HCEC 1CT (cell line): Measurements from ENCODE around the gene DEDD2.

ENCODE experiments used
- DNase-seq: peaks from one replicate; pipeline ENCODE4 v3.0.0-alpha.2; 2017

The DEDD2 gene

GRCh38 chr19:42248270-42249148 lies 31.0 kb upstream of the DEDD2 start:
- DNase-seq = no peak

GRCh38 chr19:42247640-42248199 lies 30.2 kb upstream of the DEDD2 start:
- no peak for DNase-seq

DNA sequence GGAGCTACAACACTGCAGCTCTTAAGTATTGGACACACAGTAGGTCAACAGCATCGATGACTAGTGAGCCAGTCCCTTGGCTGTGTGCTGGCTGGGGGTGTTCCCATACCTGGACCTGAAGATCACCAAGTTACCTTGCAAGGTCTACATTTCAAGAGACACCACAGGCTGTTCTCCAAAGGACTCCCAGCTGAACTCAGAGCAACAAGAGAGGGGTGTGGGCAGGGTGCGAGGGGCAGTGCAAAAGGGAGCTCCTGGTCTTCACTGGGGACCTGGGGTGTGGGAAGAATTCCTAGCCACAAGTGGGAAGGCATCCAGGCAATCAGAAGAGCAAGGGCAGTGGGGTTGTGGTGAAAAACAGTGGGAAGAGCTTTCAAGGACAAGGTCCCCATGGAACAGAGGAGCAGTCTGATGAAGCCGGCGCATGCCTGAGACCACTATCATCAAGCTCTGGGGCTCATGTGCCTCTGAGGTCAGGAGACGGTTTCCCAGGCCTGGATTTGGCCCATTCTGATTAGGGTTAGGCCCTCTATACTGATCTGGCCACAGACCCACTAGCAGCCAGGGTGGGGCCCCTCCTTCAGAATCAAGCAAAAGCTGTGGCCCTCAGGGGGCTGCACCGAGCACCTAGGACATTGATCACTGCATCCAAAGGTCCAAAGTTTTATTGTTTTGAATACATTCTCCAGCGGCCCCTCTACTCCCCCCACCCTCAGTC lies 29.6 kb upstream of the DEDD2 start:
- DNase-seq = no peak

GRCh38 chr19:42246143-42246921 lies 28.9 kb upstream of the DEDD2 start:
- peak; percentile 69 for DNase-seq

DNA sequence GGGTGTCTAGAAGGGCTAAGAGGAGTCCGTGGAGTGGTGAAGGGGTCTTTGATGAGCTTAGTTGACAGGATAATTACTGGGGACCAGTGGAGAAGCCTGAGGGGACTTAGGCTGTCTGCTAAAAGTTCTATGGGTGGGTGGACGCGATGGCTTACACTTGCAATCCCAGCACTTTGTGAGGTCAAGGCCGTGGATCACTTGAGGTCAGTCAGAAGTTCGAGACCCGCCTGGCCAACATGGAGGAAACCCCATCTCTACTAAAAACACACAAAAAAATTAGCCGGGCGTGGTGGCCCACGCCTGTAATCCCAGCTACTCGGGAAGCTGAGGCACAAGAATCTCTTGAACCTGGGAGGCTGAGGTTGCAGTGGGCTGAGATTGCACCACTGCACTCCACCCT lies 27.8 kb upstream of the DEDD2 start:
- no peak for DNase-seq

DNA sequence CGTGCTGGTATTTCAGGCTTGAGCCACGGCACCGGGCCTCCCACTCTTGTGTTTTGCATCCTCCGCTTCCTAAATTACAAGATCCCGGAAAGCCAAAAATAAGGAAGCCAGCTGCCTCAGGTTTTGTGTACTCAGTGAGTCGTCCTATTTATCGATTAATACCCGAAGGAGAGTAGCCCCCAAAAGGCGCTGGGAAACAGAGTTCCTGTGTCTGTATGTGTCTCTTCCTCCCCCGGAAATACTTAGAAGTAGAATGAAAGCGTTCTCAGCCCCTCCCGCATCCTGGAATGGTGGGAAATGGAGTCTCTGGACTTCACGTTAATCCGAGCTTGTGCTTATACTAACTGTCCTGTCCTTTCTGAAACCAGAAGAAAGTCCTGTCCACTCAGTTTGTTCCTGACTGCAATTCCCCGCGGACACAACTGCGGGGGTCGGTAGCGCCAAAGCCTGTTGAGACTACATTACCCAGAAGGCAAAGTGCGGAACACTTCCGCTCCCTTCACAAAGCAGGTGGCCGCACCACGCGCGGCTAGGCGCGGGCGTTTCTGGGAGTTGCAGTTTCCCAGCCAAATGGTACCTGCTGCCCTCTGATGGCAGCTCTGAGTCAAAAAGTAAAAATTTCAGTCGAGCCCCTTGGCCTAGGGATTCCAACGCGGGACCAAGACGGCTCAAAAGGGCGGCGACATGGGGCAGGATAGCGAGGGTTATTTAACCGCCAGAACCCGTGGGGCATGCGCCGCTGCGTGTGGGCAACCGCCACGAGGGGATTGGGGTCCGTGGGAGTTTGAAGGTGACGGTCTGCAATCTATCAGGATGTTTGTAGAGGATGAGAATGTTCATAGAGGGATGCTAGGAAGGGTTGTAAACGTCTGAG lies 27.1 kb upstream of the DEDD2 start:
- DNase-seq = peak; percentile 93

DNA sequence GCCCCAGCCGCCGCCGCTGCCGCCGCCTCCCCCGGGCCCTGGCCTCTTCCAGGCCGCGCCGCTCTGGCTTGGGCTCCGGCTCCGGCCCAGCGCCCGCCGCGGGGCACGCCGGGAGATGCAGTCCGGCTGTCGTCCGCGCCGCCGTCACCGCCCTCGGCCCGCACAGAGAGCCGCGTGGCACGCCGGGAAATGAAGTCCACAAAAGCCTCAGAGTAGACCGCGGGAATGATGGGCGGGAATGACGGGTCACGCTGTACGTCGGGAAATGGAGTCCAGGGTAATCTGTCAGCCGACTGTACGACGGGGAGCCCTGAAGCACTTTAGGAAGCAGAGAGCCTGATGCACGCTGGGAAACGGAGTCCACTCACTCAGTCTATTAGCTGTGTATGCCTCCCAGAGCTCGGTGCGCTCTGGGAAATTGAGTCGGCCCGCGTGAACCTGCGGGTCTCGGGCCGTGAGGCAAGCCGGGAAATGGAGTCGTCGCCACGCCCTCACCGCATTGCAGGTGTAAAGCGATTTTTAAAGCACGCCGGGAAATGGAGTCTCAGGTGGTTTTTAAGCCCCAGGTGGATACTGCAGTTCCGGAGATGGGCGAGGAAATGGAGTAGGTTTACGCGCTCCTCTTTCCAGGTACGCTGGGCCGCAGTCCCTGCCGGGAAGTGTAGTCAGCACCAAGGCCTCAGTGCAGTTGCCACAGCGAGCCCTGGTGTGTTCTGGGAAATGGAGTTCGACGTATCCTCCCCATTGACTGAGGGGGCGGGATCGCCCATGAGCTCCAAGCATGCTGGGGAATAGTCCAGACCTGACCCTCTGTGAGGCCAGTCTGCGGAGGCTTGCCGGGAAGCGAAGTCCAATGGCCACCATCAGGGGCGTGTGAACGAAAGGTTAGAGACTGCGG lies 25.3 kb upstream of the DEDD2 start, which contains the start of gene GSK3A:
TSS of gene GSK3A (minus strand) at position 91 of the 898 bp plus-strand sequence. CDS start 137 bp downstream, outside the sequence.
- peak; percentile 99 for DNase-seq

DNA sequence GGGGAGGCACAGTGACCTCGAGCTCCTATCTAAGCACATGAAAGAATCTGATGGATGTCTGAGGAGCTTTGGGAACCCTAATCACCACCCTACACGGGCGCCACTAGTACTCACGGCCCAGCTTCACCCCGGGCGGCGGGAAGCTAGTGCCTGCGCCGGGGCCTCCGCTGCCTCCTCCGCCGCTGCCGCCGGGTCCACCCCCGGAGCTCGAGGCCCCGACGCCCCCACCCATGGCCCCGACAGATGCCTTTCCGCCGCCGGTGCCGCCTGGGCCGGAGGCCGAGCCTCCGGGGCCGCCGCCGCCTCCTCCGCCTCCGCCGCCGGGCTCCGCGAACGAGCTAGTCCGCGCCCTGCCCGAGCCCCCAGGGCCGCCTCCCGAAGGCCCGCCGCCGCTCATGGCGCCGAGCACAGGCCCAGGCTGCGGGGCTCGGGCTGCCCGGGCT lies 24.6 kb upstream of the DEDD2 start:
- no peak for DNase-seq

DNA sequence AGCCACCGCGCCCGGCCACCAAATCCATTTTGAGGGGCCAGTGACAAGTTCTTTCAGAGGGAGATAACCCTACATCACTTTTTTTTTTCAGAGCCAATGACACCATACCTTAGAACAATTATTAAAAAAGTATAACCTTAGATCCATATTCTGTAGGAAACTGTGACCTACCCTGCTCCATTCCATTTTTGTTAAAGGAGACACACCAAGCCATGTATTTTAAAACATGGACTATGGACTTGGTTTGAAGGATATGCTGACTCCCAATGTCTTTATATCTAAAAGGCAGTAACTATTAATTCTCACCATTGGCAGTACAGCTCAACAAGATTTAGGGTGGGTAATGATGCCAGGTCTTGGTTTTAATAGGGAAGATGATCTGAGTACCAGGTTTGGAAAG lies 23.8 kb upstream of the DEDD2 start:
- DNase-seq = no peak

DNA sequence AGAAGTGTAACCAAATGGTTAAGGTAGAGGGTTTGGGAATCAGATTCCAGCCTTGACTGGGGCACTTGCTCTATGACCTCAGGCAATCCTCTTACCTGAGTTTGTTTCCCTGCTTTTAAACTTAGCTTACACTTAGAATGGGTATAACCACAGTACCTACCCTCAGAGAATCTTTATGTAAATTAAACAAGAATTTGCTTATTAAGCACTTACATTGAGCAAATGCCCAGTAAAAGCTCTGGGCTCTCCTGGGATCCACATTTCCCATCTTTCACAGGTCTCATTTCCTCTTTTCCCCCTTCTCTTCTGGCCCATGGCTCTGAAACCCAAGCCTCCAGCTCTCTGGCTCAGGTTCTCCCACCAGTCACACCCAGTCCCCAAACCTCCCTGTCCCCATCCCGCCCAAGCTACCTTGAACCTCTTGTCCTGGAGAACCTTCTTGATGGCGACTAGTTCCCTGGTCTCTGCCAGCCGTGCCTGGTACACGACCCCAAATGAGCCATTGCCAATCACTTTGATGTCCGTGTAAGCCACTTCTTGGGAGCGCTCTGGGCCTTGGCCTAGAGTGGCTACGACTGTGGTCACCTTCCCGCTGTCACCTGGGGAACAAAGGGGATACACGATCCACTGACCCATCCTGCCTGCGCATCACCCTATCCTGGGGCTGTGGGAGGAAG lies 22.2 kb upstream of the DEDD2 start:
- DNase-seq = no peak

DNA sequence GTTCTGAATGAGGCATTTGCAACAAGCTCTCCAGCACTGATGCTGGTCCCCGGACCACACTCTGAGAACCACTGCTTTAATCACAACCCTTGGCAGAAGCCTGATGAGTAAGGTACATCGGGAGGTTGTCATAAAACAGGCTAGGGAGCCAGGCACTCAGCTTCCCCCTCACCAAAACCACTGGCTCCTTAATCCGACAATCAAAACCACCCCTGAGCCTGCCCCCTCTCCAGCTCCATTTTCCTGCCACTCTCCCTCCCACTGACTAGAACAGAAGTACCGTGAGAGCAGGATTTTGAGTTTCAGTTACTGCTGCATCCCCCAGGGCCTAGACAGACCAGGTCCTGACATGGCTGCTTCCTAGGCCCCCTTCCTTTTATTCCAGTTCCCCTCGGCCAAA lies 17.7 kb upstream of the DEDD2 start:
- no peak for DNase-seq

DNA sequence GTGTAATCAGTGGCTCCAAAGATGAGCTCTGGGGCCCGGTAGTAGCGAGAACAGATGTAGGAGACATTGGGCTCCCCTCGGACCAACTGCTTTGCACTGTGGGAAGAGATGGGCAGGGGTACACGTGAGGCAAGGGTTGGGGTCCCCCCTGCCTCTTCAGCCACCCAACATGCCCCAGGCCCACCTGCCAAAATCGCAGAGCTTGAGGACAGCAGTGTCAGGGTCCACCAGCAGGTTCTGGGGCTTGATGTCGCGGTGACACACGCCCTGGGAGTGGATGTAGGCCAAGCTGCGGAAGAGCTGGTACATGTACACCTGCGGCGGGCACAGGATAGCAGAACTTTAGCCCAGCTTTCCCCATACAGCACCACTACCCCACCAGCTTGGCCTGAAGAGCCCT lies 16.9 kb upstream of the DEDD2 start:
- no peak for DNase-seq

- DNase-seq = no peak
Observed at GRCh38 chr19:42233678-42234292, 16.3 kb upstream of the DEDD2 start.

- DNase-seq = no peak
Observed at GRCh38 chr19:42233106-42233505, 15.6 kb upstream of the DEDD2 start.

DNA sequence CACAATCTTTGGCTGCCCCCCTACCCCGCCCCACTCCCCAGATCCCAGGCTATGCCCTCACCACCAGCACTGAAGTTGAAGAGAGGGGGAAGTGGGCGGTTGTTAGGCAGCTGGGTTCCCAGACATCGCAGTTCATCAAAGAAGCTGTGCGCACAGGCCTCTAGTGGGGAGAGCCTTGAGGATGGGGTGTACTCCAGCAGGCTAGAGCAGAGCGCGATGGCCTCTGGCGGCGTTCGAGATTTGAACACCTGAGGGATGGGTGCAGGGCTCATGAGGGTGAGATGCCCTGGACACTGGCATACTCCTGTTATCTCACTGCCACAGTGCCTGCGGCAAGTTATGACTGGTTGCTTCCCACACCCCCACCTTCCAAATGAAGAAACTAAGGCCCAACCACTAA lies 15.0 kb upstream of the DEDD2 start:
- DNase-seq = no peak

DNA sequence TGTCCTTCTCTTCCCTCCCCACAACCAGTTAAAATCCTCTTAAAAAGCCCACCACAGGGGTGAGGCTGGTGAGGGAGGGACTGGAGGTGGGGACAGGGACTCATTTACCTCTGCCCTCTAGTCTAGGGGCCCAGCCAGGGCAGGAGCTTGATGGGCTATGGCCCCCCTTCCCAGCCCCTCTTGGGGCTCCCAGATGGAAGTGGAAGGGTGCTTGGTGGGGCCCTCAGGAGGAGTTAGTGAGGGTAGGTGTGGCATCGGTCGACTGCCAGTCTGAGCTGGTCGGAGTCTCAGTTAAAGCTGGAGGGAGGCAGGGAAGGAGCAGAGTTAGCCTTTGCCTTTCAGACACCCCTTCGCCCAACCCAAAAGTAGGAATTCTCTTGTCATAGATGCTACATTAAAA lies 13.1 kb upstream of the DEDD2 start:
- no peak for DNase-seq

DNA sequence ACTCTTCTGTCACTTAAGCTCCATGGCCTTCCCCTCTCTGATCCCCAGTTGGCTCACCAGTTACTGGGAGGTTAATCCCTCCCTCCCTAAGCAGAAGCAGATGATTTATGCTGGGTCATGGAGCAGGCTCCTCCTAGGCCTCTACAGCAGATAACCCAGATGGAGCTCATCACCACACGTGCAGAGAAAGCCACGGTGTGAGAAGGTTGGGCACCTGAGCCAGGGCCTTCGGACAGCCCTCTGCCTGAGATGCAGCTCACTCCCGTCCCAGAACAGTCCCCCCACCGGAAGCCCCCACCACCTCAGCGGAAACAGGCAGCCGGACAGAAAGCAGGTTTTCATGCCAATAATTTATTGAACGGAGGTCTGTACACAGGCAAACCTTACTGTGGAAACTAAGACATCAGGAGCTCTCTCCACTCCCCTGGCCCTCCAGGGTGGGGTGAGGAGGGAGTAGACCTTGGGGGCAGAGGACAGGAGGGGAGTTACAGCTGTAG lies 12.4 kb upstream of the DEDD2 start:
- no peak for DNase-seq

DNA sequence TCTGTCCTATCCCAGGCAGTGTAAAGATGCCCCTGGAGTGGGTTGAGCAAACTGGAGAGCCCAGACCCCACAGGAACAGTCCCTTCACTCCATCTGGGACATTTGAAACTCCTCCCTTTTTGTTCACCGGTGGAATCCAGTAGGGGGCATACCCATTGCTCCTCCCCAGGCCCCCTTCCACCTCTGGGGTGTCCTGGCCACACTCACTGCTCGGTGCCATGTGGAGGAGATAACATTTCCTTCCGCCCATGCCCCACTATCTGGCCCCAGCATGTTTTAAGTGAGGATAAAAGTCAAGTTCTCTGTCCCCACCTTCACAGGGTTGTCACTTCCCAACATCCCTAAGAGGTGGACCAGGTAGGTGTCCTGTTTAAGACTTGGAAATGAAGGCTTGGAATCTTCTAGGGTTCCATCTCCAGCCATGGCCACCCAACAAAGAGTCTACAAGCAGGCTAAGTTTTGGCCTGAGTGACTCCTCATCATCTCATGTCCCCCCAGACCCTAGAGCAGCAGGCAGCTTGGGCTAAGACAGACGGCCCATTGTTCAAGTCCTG lies 11.9 kb upstream of the DEDD2 start:
- DNase-seq = no peak

DNA sequence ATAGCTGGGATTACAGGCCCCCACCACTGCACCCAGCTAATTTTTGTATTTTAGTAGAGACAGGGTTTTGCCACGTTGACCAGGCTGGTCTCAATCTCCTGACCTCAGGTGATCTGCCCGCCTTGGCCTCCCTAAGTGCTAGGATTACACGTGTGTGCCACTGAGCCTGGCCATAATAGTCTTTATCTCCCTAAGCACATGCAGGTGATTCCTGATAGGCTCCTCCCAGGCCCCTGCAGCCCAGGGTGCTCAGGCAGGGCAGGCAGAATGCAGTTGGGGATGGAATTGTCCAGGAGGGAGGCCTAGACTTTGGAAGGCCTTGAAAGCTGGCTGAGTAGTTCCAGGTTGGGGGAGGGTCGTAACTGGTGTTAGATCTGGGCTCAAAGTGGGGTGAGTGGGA lies 11.2 kb upstream of the DEDD2 start:
- DNase-seq = no peak
